Small intestine (tissue), 7 donors: Measurements from ENCODE around the gene SLC4A1AP. TPM values are rescaled to one million over a fixed set of nuclear protein-coding genes. Genes with fewer than 3 reads are reported as not detected.

Experiments used
- DNase-seq, 2 donors: peaks; one replicate each; pipeline versions ENCODE4 v3.0.0 to v3.0.0-alpha.2; 2013
- FAIRE-seq: peaks from 2 replicates; lab custom pipeline; 2012; peaks lifted over from hg19 to GRCh38; lab: Jason Lieb, UNC
- H3K27ac ChIP-seq, 3 donors: one replicate each; pipeline ENCODE4 v1.5.1; 2013; ENCODE audit warnings: low read length in 2 of 3, mild to moderate bottlenecking in 2 of 3, control low read depth in 1 of 3, inconsistent platforms in 1 of 3, low read depth in 1 of 3, moderate library complexity in 1 of 3
- H3K27me3 ChIP-seq, 3 donors: one replicate each; pipeline ENCODE4 v1.6.1; 2013; ENCODE audit warnings: low read length in 3 of 3, inconsistent platforms in 1 of 3; ENCODE audit not compliant: control insufficient read depth in 3 of 3, insufficient read depth in 3 of 3
- H3K36me3 ChIP-seq, 3 donors: one replicate each; pipeline ENCODE4 v1.6.1; 2013; ENCODE audit warnings: low read length in 3 of 3, inconsistent platforms in 1 of 3, low read depth in 1 of 3, mild to moderate bottlenecking in 1 of 3, moderate library complexity in 1 of 3; ENCODE audit not compliant: control insufficient read depth in 3 of 3, insufficient read depth in 2 of 3
- H3K4me1 ChIP-seq, 3 donors: one replicate each; pipeline ENCODE4 v1.6.1; 2013; ENCODE audit warnings: low read length in 2 of 3, inconsistent platforms in 1 of 3, low read depth in 1 of 3, mild to moderate bottlenecking in 1 of 3, moderate library complexity in 1 of 3; ENCODE audit not compliant: control insufficient read depth in 3 of 3, insufficient read depth in 2 of 3
- H3K4me3 ChIP-seq, 3 donors: one replicate each; pipeline ENCODE4 v1.5.1; 2013; ENCODE audit warnings: low read length in 3 of 3, control low read depth in 1 of 3, inconsistent platforms in 1 of 3, low read depth in 1 of 3, mild to moderate bottlenecking in 1 of 3, moderate library complexity in 1 of 3
- H3K9me3 ChIP-seq, 2 donors: one replicate each; pipeline ENCODE4 v1.6.1; 2013; ENCODE audit warnings: low read depth in 1 of 2, low read length in 1 of 2; ENCODE audit not compliant: control insufficient read depth in 2 of 2, insufficient read depth in 1 of 2
- WGBS, 3 donors: extraction: QIAGEN DNeasy Blood & Tissue Kit; methylation state at CpG; one replicate each; pipeline ENCODE4 v1.1.7; 2013; 5-methylcytosine and 5-hydroxymethylcytosine counted together
- polyA plus RNA-seq, 4 donors: library from polyadenylated mRNA; stranded (reverse) in 3 of 4; unstranded in 1 of 4; fragments of 200-250 nt in 3 of 4; fragments of 120-200 nt in 1 of 4; gene quantifications; one replicate each; pipeline versions ENCODE4 v1.2.1 to v1.2.3, GENCODE V29; 2013
- donor health status: healthy with polysubstance abuse.
- donor health status: control.
- donor health status: control.
- donor health status: Bipolar disorder and iron deficiency.
- donor health status: healthy.

SLC4A1AP gene
- polyA plus RNA-seq, 4 donors, result 11.6 to 23.4 (median 13.7) TPM

GRCh38 chr2:27723372-27724144 is 59.9 kb downstream of the SLC4A1AP start:
- Histone ChIP-seq H3K27me3 (no peaks in the 10 kb centered on the region), H3K4me3 (no peak overlapping the region), H3K27ac (peak overlapping the region in 2 of 3 donors; percentile 12 to 46), H3K9me3 (no peaks in the 10 kb centered on the region), H3K4me1 (peaks cover 0 to 25% (median 7%) of the 10 kb centered on the region in 3 donors), H3K36me3 (no peaks in the 10 kb centered on the region)
- FAIRE-seq, result no peak
- 29 to 40% (median 33%) methylated on average over 11 of the region's 11 CpGs for WGBS, 3 donors
- peak; percentile 85 to 90 for DNase-seq

- DNase-seq (no peak), FAIRE-seq (no peak)
- no peaks in the 10 kb centered on the region for H3K27me3 ChIP-seq
- H3K36me3 ChIP-seq, result no peaks in the 10 kb centered on the region
- peak overlapping the region in 1 of 3 donors; percentile 46 for H3K27ac ChIP-seq
- H3K4me1 ChIP-seq, result peaks cover 1 to 32% (median 9%) of the 10 kb centered on the region in 3 donors
- no peak overlapping the region for H3K4me3 ChIP-seq
- H3K9me3 ChIP-seq, result no peaks in the 10 kb centered on the region
- 76 to 82% (median 78%) methylated on average over 3 of the region's 3 CpGs for WGBS, 3 donors
These were observed 60.5 kb downstream of the SLC4A1AP start for GRCh38 chr2:27724191-27724590.

- Histone ChIP-seq H3K27ac (peak overlapping the region in 1 of 3 donors; percentile 68), H3K36me3 (no peaks in the 10 kb centered on the region), H3K27me3 (no peaks in the 10 kb centered on the region), H3K4me1 (peaks cover 2 to 35% (median 15%) of the 10 kb centered on the region in 3 donors), H3K4me3 (no peak overlapping the region), H3K9me3 (no peaks in the 10 kb centered on the region)
- WGBS, 3 donors, result 72 to 79% (median 77%) methylated on average over 5 of the region's 5 CpGs
- no peak for DNase-seq
- no peak for FAIRE-seq
These were observed 61.4 kb downstream of the SLC4A1AP start for GRCh38 chr2:27724905-27725701.

GRCh38 chr2:27727257-27727656 is 63.6 kb downstream of the SLC4A1AP start:
- Histone ChIP-seq H3K36me3 (no peaks in the 10 kb centered on the region), H3K4me3 (no peak overlapping the region), H3K27me3 (no peaks in the 10 kb centered on the region), H3K27ac (peak overlapping the region; percentile 24 to 72 (median 46)), H3K4me1 (peaks cover 4 to 35% (median 16%) of the 10 kb centered on the region in 3 donors), H3K9me3 (no peaks in the 10 kb centered on the region)
- DNase-seq, result peak; percentile 62 to 97
- no peak for FAIRE-seq
- WGBS, 3 donors, result 46 to 61% (median 55%) methylated on average over 9 of the region's 9 CpGs

- DNase-seq, result no peak
- 80 to 87% (median 81%) methylated on average over 5 of the region's 5 CpGs for WGBS, 3 donors
- no peak for FAIRE-seq
- Histone ChIP-seq H3K4me3 (no peak overlapping the region), H3K27ac (peak overlapping the region; percentile 23 to 86 (median 72)), H3K4me1 (peaks cover 4 to 35% (median 16%) of the 10 kb centered on the region in 3 donors), H3K36me3 (no peaks in the 10 kb centered on the region), H3K27me3 (no peaks in the 10 kb centered on the region), H3K9me3 (no peaks in the 10 kb centered on the region)
These were observed 64.6 kb downstream of the SLC4A1AP start for GRCh38 chr2:27728081-27728858.

- Histone ChIP-seq H3K27ac (peak overlapping the region in 1 of 3 donors; percentile 86), H3K27me3 (no peaks in the 10 kb centered on the region), H3K4me3 (no peak overlapping the region), H3K9me3 (no peaks in the 10 kb centered on the region), H3K4me1 (peaks cover 4 to 27% (median 16%) of the 10 kb centered on the region in 3 donors), H3K36me3 (no peaks in the 10 kb centered on the region)
- 16 to 44% (median 23%) methylated on average over 4 of the region's 4 CpGs for WGBS, 3 donors
- FAIRE-seq (no peak), DNase-seq (peak; percentile 55 to 82)
These were observed 65.5 kb downstream of the SLC4A1AP start for GRCh38 chr2:27729198-27729597.

- Histone ChIP-seq H3K27ac (peak overlapping the region in 1 of 3 donors; percentile 86), H3K4me1 (peaks cover 4 to 28% (median 16%) of the 10 kb centered on the region in 3 donors), H3K9me3 (no peaks in the 10 kb centered on the region), H3K27me3 (no peaks in the 10 kb centered on the region), H3K4me3 (no peak overlapping the region), H3K36me3 (no peaks in the 10 kb centered on the region)
- DNase-seq (no peak), FAIRE-seq (no peak)
- 94 to 97% (median 94%) methylated on average over 4 of the region's 4 CpGs for WGBS, 3 donors
These were observed 65.9 kb downstream of the SLC4A1AP start for GRCh38 chr2:27729614-27730013.

- Histone ChIP-seq H3K27ac (peak overlapping the region in 2 of 3 donors; percentile 57 to 86), H3K4me3 (no peak overlapping the region), H3K9me3 (no peaks in the 10 kb centered on the region), H3K27me3 (no peaks in the 10 kb centered on the region), H3K36me3 (no peaks in the 10 kb centered on the region), H3K4me1 (peaks cover 6 to 28% (median 16%) of the 10 kb centered on the region in 3 donors)
- 27 to 57% (median 48%) methylated on average over 3 of the region's 3 CpGs for WGBS, 3 donors
- DNase-seq, result peak in 1 of 2 donors; percentile 51
- FAIRE-seq, result no peak
These were observed 66.6 kb downstream of the SLC4A1AP start for GRCh38 chr2:27730261-27730662.
